ENCODE measurements around the gene RIPOR2.
"Not testable (repeated sequence)": the region's sequence is repeated elsewhere in the genome, so short reads cannot be mapped to it uniquely, and the experiment has no call there.

Gene RIPOR2

GRCh38 chr6:24951811-24952299 lies 16.1 kb upstream of the RIPOR2 start:
- no peak for DNase-seq

DNA sequence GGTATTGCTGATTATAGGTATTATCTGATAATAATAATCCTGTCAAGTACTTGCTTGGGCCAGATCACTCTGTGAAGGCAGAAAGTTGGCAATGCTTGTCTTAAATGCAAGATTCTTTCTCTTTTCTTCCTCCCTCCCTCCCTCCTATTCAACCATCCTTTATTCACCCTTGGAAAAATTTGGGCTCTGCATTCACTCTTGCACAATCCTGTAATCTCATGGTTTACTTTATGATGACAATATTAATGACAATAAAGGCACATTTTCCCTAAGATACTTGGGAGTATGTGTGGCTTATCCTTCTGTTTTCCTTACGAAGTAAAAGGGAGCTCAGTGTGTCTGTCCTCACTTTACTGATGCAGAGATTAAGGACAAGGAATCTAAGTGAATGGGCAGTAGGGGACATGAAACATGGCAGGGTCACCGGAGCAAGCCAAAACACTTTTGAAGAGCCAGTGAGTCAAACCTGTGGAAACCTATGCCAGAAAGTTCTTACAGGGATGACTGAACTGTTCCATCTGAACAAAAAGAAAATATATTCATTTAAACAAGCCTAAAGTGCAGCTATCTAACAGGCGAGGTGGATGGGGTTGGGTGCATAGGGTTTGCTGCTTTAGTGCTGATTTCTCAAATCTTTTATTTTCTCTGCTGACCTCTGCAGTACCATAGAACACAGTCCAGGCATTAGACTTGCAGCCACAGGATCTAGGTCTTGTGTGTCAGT lies 14.6 kb upstream of the RIPOR2 start:
- DNase-seq = no peak

DNA sequence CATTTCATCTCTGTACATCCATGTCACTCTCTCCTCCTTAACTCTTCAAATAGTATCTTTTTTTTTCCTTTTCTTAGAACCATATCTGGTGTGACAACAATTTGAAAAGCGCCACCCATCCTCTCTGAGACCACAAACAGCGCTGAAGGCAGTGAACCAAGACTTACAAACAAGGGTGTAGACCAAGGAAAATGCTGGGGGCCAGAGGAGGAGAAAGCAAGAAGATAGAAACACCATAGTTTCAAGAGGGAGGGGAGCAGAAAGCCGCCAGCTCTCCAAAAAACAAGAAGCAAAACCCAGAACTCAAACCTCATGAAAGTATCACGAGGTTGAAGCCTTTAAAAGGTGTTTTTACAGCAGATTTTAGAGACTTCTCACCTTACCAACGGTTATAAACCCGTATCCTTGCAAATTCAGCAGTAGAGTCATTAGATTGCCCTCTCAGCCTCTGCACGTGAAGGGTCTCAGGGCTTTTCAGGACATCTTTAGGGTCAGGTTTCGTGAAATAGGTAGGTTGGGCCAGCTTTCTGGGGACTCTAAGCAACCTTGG lies 13.3 kb upstream of the RIPOR2 start:
- no peak for DNase-seq

- not testable (repeated sequence) for DNase-seq
These were observed 12.5 kb upstream of the RIPOR2 start for GRCh38 chr6:24948261-24948660.

GRCh38 chr6:24947636-24948035 lies 11.9 kb upstream of the RIPOR2 start:
- no peak for DNase-seq

DNA sequence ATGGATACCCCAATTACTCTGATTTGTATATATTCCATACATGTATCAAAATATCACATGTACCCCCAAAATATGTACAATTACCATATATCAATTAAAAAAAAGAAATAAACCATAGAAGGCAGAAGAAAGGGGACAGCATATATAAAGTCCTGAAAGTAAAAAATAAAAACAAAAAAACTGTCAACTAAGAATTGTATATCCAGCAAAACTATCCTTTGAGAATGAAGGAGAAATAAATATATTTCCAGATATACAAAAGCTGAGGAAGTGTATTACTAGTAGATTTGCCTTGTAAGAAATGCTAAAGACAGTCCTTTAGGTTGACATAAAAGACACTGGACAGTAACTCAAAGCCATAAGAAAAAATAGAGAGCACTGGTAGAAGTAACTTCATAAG lies 9.3 kb upstream of the RIPOR2 start:
- no peak for DNase-seq

- no peak for DNase-seq
These were observed 8.0 kb upstream of the RIPOR2 start for GRCh38 chr6:24943774-24944173.

GRCh38 chr6:24940311-24940917 lies 4.7 kb upstream of the RIPOR2 start:
- no peak for DNase-seq

DNA sequence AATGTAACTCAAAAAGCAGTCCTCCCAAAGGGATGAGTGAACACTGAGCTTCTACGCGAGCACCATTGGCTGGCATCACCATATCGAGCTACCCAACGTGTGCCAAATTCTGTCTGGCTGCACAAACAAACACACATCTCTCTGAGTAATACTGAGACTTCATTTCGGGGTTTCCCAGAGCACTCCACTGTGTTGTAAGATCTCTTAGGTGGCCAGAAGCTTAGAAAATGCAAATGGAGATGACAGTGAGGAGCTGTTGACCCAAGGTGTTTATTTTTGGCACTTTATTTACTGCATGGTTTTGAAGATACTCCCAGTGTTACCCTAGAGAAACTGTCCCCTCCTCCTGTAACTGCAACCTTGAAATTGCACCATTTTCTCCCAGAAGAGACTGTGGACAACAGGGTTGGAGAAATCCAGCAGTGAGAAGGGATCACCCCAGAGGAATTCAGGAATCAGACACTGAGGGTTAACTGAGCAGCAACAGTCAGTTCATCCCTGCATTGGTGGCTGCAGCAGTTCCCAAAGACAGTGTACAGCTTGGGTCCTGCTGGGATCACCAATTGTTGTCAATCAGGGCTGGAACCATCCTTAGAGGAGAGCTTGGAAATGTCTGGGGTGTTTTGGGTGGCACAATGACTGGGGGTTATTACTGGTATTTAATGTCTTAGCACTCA lies 1.0 kb upstream of the RIPOR2 start:
- DNase-seq = no peak

- DNase-seq = no peak
These were observed 1.8 kb downstream of the RIPOR2 start for GRCh38 chr6:24933868-24934401.

DNA sequence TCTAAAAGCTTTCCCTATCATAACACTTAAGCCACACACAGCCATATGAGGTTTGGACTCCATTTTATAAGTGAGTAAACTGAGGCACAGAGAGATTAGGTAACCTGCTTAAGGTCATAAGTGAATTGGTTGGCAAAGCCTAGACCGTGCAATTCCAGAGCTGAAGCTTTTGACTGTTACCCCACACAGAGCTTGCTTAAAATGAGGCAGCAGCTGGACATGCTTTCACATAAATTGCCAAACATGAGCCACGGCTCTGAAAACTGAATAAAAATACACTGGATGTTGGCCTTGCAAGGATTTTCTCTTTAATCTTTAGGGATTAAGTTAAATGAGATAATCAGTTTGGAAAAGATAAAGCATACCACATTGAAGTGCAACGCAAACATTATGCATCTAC lies 2.5 kb downstream of the RIPOR2 start:
- DNase-seq = no peak

DNA sequence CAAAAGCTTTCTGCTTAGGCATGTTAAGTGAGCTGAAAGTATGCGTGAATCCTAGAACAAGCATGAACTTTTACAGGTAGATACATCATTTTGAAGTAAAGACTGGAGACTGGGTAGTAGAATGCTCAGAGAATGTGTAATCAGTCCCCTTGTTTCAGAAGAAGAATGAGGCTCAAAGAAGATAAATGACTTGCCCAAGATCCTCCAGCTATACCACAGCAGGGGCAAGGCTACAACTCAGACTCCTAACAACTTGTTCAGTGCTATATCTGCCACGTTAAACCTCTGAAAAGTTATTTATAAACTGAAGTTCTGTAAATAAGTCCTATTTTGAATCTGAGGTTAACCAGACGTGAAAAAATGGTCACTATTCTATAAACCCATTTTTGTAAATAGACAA lies 2.9 kb downstream of the RIPOR2 start:
- no peak for DNase-seq

- DNase-seq = no peak
These were observed 3.8 kb downstream of the RIPOR2 start for GRCh38 chr6:24931718-24932691.

- DNase-seq = no peak
These were observed 4.5 kb downstream of the RIPOR2 start for GRCh38 chr6:24931296-24931695.

DNA sequence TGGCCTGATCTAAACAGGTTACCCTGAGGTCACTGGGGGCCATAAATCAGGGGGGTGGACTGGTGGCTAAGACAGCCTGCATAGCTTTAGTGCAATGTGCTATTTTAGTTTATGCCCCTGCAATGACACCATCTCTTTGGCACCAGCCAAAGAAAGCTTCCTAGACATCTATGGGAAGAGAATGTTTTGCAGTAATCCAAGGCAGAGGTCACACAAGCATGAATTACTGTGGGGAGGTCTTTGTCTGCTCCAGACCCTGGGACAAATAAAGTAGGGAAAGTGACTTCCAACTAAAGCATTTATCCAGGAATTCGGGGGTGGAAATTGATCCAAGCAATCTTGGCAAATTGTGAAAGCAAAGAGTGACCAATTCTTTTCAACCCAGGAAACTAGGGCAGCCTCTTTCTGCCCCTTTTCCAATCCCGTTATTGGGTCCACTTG lies 5.3 kb downstream of the RIPOR2 start:
- no peak for DNase-seq

DNA sequence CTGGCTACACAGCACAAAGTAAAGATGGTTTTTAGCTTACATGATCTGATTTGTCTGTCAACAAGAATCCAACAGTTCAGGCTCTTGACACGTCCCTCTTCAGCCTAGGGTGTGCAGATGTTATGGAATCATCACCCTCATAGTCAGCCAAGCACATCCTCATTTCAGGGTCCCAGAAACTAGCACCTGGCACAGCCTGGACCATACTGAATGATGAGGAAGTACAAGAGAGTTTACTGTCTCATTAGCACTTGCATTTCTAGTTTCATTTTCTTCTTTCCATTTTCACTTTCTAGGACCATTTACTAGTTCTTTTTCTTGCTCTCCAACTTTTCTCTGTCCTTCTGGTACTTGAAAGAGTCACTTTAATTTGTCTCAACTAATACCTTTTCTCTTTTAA lies 6.5 kb downstream of the RIPOR2 start:
- no peak for DNase-seq

DNA sequence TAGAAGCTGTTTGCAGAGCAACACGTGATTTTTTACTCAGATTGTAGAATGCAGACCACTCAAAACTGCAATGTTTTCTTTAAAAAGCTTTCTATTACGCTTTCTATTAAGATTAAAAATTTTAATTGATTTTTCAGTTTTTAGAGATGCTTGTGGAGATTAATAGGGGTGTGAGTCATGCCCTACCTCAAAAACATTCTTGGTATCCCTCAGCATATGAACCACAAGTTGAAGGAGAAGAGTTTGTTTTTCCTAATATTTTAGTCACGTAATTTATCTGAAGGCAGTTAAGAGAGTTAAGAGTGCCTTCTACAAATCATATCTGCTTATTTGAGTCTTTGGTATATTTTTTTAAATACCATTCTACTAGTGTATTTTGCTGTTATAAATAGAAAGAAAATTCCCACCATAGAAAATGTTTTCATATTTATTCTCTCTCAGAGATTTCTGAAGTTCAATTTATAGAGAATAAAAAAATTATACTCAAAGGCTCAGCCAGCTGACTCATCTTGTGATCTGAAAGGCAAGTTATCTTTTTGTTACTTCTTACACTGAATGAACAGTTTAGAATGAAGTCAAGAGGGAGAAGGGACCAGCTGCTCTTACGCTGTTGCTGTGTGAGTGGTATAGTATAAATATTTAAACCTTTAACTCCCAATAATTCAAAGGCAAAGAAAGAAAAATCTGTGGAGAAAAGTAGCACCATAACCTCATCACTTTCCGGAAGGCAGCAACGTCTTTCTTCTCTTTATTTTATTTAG lies 7.6 kb downstream of the RIPOR2 start:
- no peak for DNase-seq

DNA sequence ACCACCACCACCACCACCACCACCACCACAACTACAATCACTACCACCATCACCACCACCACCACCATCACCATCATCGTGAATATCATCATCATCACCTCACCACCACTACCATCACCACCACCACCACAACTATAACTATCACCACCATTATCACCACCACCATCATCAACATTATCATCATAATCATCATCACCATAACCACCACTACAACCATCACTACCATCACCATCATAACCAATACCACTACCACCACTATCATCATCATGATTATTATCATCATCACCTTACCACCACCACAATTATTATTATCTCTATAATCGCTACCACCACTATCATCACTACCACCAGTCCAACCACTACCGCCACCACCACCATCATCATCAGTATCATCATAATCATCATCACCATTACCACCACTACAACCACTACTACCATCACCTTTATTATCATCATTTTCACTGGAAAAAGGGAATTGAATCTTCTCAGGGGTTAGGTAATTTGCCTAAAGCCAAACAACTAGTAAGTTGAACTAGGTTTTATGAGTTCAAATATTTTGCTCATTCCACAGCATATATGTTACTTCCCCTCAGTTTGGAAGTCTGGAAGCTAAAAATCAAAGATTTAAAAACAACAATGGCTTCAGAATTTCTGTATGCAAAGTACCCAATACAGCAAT lies 8.3 kb downstream of the RIPOR2 start:
- DNase-seq = no peak

DNA sequence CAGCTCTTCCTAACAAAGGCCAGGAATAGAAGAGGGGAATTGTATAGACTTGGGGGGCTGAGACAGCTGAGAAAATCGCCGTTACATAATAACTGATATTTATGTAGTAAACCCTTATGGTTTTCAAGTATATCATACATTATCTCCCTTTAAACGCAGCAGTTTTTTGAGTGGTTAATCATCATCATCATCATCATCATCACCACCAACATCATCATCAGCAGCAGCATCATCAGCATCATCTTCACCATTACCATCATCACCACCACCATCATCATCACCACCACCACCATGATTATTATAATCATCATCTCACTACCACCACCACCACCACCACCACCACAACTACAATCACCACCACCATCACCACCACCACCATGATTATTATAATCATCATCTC lies 9.1 kb downstream of the RIPOR2 start:
- not testable (repeated sequence) for DNase-seq

DNA sequence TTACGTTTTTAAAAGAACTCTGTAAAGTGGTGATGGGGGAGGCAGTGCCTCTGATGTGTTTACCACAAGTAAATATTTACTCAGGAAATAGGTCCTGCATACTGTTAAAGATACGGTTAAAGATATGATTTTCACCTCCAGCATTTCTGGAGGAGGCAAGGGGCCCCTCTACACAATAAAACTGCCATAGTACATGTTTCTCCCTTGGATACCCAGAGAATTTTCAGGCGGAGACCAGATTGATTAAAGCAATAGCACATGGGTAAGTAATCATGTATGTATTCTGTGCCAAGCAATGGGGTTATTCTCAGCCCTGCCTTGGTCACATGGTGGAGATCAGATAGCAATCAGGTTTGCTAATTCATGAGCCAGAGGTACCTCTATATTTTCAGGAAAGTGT lies 9.6 kb downstream of the RIPOR2 start:
- no peak for DNase-seq

Measured in right kidney (tissue), 1 donor.